Measurements from ENCODE around the gene MESP1.

- no peak for TF ChIP-seq CTCF (IDR thresholded peaks at IDR 0.05; ENCODE audit: poor library complexity)
- no peak for TF ChIP-seq EZH2phosphoT487 (IDR thresholded peaks at IDR 0.05; ENCODE audit: low read depth, severe bottlenecking, unreplicated experiment)
- TF ChIP-seq EZH2 (IDR thresholded peaks at IDR 0.05; ENCODE audit: borderline replicate concordance), result no peak
Observed at GRCh38 chr15:89780601-89781000, 29.6 kb upstream of the MESP1 start.
